NCI-H1436 treated with DMSO at 0.1 percent for 48 hours (cell line): ENCODE results near the gene SAMSN1.

Experiments used
- DNase-seq: peaks from one replicate; lab custom pipeline; 2025; lab: John Stamatoyannopoulos, UW

The SAMSN1 gene

DNA sequence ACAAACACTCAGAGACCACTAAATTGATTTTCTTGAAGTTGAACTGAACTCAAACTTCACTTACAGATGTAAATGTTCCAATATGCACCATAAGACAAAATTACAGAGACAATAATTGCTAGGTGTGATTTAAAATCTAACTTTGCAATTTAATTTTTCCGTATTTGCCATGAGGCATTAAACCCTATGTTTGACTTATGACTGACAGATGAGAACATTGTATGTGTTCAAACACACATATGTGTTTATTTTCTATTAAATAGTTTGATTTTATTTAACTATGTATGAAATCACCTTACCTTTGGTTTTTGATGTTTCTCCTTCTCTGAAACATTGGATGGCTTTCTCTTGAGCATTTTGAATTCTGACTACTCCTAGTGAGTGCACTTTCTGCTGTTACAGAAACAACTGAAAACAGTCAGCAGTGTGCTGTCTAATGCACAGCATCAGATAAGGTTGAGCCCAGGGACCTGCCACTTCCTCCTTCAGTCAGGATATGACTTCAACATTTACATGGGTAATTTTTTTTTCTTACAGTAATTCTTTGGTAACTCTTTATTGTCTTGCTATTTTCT is at the start of gene SAMSN1:
Gene SAMSN1 (minus strand): TSS at position 410 of the 575 bp plus-strand sequence. CDS start 54 bp downstream, at position 356.
- no peak for DNase-seq

DNA sequence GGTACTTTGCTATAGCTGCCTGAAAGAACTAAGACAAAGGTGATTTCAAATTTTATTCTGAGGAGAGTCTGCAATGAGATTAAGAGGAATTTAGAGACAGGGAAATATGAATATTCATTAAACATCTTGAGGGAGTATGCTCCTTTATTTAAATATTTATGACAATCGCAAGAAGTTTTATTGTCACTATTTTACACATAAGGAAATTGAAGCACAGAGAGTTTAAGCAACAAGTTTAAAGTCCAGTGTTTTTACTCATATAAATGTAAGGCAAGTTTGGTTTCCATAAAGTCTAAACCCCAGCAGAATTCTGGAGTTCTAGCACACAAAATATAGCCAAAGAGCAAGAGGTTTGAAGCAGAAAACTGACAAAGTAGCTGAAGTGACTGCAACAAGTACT is 49.3 kb upstream of the SAMSN1 start:
- no peak for DNase-seq

DNA sequence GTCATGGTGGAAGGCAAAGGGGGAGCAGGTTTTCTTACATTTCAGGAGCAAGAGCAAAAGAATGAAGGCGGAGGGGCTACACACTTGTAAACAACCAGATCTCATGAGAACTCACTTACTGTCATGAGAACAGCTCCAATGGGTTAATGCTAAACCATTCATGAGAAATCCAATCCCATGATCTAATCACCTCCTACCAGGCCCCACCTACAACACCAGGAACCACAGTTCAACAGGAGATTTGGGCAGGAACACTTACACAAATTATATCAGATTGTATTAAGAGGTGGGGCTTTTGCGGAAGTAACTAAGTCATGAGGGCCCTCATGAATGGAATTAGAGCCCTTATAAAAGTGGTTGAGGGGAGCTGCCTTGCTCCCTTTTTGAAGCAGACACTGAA is 48.9 kb upstream of the SAMSN1 start:
- DNase-seq = no peak

DNA sequence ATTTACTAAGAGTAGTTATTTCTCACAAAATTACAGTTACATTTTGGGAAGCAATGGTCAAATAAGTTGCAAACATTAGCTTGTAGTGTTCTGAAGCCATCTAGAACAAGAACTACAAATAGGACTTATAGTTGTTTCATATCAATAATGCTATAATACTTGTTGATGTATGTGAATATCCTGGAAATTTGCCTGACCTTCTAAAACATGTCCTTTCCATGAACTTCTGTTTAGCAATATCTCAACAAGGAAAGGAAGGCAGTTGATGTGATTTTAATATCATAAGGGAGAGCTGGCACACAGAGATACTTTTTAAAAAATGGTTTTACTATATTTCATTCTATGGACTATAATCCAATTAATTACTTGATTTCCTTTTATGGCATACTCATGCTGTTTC is 47.1 kb upstream of the SAMSN1 start:
- DNase-seq = no peak

DNA sequence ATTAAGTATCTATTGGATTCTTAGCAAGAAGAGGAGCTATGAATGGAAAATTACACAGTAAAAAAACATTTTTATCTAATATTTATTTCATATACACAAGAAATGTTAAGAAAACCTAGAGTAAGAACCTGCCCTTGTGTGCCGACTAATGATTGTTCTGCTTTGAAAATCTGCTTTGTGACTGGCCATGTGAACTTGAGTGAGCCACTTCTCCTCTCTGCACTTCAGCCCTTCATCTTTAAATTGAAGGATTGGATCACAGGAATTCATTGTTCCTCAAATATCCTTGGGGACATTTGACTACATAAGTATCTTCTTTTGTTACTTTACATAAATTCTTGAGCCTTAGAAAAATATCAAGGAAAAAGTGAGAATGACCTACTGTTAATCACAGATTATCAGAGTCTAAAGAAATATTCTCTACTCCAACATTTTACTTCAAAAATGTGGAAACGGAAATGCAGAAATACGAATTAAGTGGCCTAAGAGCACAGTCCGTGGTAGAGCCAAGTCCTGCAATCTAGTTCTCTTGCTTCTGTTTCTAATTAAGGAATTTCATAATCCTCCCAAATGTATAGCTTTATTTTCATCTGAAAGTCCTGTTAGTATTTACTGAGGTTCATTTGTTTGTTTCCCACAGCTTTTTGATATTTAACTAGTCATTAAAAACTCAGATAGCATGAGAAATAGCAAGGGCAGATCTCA is 46.3 kb upstream of the SAMSN1 start:
- DNase-seq = no peak

DNA sequence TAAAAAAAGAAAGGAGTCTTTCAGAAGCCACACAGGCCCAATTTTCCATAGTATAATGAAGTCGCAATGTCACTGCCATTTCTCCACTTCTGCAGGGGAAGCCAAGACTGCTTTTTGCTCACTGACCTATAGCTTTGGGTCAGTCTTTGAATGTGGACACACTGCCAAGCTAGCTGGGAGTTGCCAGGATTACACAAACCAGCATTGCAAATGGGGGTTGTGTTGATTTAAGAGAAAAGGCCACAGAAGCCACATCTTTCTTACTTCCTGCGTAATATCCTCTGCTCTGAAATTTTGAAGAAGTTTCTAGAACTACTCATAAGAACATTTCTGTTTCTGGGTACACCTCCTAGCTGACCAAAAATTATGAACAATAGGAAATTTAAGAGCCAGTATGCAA is 45.8 kb upstream of the SAMSN1 start:
- no peak for DNase-seq

DNA sequence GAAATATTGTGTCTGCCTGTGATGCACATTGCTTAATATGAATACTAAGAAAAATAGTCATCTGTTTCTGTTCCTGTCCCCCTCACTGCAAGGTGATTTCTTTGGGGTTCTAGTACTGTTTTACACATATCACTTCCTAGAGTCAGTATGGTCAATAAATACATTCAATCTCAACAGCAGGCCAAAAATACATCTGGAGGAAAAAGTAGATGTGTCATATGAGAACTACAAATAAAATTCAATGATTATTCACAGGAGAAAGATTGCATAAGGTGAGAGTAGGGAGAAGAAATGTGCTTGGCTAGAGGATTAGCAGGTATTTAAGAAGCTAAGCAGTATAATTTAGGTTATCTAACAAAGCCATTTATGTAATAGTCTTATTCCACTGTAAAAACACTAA is 45.3 kb upstream of the SAMSN1 start:
- DNase-seq = no peak

DNA sequence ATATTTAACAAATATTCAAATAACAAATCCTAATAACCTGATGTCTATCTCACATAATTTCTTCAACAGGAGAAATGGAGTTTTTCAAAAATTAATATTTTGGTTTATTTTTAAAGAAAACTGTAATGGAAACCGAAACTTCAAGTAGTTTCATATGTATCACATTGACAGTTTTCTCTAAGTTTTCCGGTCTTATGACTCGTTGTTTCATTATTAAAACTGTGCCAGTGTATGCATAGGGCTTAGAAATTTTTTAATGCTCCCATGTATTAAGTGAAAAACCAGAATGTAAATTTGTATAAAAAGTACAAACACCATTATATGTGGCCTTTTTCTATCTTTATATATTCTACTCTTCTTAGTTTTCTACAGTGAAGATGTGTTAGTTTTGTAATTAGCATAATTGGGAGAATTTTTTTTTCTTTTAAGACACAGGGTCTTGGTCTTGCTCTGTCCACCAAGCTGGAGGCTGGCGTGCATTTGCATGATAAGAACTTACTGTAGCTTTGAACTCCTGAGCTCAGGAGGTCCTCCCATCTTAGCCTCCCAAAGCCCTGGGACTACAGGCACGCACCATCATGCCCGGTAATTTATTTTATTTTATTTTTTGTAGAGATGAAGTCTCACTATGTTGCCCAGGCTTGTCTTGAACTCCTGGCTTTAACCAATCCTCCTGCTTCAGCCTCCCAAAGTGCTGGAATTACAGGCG is 43.9 kb upstream of the SAMSN1 start:
- no peak for DNase-seq

DNA sequence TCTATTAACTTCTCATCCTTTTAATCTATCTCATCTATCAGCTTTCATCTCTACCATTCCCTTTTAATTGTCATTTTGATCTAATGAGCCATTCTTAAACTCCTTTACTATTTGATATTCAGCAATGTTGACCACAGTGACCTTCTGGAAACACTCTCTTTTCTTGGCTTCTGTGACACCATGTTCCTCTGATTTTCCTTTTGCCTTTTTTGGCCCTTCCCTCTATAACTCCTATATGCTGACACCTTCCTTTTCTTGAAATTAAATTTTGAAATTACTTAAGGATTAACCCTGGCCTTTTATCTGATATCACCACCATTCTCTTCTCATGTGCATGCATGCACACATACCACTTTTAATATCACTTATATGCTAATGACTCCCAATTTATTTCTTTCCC is 41.2 kb upstream of the SAMSN1 start:
- no peak for DNase-seq

DNA sequence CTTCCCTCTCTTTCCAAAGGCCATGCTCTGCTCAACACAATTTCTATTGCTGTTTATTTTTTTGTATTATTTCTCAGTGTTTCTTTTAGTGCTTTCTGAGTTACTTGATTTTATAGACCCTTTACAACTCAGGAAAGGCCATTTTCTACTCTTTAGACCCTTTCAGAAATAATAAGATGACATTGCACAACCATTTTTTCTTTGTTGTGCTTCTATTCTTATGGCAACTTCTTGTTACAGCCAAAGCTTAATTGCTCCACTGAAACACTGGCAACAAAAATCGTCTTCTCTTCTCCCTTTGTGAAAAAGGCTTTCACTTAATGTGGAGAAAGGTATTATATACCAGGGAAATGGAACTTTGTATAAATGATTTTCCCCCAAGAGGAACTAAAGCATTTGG is 39.0 kb upstream of the SAMSN1 start:
- no peak for DNase-seq

DNA sequence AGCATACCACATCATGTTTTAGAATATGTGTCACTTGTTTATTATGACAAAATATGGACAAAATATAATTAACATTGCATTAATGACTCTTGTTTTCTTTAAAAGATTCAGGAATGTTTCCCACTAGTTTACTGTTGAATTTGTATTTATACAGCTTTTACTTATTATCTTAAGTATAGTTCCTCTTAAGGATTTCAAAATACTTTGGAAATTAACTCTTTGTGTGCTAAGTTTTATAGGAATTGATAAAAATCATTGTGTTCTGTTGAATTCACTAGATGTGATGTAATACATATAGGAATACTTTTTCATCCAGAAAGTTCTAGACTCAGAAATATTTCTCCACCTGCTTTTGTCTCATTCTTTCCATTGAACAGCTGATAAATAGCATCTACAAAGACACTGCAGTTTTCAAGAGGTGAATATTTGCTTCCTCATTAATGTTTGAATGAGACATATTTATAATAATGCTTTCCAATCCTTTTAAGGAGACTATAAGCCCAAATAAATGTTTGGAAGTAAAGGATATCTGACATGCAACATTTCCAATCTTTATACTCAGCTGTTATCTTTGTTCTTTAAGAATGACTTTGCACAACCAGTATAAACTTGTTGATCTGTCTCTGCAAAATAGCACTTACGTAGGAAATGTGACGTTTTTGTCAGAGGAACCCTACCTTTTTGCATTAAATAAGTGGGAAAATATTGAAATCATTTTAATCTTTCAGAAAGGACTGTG is 38.4 kb upstream of the SAMSN1 start:
- no peak for DNase-seq

DNA sequence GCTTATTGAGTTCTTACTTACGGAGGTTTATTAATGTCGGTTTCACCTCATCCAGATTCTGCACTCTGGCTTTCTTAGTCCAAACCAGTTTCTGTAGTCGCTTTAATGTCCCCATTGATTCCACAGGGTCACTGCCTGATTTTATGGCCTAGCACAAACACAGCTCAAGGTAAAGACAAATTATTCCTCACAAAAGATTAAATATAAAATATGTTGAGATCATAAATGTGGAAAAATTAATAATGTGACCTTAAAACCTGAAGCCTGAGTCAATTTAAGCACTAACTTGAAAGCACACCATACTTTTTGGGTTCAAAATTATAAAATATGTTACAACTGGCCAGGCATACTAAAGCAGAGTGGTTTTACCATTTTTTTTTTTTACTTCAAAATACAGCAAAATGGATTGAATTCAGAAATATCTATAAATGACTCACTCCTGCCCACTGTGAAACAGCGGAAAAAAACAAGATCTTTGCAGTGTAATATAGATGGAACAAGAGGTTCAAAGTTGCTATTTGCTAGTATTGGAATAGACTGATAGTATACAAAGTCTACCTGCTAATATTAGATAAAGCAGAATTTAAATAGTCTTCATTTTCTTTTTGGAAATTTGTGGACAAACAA is 37.6 kb upstream of the SAMSN1 start:
- DNase-seq = no peak

DNA sequence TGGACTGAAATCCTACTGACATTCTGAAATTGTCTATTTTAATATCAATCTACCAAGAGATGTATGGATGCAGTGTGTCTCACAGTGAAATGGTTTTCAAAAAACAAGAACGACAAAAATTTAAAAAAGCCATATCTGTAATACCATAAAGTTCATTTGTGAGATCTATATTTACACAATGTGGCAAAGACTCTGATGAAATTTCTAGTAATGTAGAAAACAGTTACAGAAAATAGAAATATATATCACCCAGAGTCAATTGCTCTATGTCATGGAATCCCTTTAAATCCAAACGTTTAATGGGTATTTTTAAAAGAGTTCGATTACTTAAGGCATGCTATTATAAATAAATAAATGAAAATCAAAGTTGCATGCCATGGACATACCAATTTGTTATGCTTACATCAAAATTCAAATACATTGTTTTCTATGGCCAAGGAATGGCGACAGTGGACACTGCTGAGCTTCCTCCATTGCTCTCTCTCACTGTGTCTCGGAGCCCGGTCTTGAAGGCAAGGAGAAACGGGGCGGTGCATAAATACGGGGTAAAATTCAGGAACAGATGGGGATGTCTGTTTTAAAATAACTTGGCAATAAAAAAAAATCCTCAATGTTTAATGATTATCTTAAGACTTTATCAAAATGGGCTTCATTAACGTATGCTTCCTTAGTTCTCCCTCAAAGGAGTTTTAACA is 37.0 kb upstream of the SAMSN1 start:
- no peak for DNase-seq

DNA sequence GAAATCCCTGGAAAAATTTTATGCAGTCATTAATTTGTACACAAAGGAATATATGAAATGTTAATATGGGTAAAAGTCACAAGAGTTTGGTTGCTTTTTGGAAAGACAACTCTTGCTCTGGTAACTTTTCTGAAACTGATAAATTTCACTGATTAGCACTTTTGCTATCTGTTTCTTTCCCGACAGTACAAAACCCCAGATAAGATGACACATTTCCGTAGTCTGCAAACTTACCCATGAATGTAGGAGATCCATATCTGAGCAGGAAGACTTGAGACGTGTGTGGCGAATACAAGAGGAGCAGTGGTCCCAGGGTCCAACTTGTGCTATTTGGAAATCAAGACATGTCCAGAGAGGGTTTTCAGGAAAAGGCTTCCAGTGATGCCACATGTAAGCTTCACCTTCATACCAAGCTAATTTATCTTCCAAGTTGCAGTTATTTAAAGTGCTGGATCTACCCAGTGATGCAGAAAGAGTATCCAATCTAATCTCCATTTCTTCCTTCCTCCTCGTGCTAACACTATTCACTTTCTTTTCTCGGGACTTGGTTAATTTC is 35.9 kb upstream of the SAMSN1 start:
- no peak for DNase-seq

DNA sequence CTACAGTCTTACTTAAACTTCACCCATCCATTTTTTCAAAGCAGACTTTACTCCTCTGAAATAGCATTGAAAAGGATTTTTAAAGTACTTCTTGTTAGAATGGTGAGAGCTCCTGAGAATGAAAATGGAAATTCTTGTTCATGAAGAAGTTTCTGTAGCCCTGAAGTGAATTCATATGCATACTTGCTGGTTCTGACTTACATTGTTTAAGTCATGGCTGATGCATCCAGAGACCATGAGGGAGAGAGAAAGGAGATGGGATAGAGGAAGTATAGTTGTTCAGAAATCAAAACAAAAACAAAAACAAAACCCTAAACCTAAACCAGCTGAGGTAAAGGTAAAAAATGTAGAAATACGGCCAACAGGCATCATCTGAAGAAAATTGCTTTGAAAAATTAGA is 27.1 kb upstream of the SAMSN1 start:
- DNase-seq = no peak

DNA sequence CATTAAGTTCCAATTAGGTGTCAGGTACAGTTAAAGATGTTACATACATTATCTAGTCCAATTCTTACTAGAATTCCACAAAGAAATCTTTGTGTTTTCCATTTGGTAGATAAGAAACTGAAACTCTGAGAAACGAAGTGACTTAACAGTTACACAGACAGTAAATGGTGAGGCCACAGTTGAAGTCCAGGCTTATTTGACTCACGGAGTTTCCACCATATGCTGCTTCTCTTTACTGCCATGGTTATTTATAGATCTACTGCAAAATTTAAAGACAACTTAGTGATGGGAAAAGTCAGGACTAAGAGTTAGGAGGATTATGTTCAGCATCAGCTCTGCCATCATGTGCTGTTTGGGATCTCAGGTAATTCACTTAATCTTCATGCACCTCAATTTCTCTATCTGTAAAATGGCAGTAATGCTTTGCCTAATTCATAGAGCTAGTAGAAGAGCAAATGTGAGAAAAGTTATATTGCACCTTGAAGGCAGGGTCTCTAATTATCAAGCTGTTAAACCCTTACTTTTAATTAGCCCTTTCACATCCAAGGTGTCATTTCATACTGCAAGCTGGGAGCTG is 26.2 kb upstream of the SAMSN1 start:
- no peak for DNase-seq

DNA sequence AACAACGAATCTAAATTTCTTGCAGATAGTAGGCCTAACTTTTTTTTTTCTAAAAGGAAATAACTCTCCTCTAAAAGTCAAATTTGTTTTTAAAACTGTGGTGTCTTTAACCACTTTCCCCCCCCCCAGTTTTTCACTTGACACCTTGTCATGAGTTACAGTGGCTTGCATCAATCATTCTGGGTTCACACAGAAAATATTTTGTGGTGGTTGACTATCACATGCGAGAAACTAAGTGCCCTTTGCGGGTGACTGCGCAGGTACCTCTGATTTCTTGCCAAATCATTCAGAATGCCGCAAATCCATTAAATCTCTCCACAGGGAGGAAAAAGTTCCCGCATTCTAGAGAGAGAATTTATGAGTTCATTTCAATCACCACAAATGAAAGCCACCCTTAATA is 23.8 kb upstream of the SAMSN1 start:
- no peak for DNase-seq

DNA sequence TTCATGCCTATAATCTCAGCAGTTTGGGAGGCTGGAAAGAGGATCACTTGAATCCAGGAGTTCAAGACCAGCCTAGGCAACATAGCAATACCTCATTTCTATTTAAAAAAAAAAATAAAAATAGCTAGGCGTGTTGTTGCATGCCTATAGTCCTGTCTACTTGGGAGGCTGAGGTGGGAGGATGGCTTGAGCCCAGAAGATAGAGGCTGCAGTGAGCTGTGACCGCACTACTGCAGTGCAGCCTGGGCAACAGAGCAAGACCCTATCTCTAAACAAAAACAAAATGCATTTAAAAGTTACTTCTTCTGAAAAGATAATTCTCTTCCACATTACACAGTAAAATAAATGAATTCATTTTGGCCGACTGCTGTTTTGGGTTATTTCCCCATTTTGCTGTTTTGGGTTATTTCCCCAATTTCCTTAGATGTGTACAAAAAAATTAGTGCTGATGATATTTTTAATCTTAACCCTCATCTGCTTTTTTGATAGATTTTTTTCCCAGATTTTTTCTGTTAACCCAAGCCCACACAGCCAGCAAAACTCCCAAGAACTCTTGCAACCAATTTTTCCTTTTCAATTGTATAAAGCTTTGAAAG is 23.0 kb upstream of the SAMSN1 start:
- no peak for DNase-seq

DNA sequence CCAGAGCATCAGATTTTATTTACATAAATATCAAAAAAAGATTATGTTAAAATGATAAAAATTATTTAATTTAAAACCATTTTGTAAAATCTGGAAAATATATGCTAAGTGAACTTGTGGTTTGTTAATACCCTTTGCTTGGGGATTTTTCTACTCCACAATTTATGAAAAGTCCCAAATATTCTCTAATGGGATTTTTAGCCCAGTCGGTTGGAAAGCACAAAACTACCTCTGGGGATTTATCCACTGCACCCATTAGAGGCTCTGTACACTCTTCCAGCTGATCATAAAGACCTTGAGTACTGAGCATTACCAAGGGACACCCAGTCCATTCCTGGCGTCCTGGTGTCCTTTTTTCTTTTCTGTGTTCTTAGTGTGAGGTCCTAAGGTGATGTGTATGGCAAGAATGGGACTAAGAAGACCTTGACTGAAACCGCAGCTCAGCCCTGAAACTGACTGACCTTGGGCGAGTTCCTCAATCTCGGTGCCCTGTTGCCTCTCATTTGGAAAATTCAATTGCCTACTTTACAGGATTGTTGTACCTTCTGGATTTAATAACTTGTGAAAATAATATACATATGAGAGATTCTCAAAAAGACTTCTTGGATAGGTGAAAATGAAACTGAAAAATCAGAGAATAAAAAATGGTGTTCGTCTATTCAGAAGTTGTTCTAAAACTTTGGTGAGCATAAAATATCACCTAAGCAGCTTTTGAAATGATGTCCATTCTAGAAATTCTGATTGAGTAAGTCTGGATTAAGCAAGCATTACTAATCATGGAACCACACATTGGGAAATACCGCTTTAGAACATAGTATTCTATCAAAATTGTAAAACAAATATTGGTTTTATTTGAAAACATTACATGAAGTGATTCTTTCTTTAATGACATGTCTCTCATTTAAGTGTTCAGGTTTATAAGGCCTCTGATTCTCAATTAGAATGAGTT is 21.5 kb upstream of the SAMSN1 start:
- DNase-seq = no peak
